HG03108 (cell line): ENCODE results near the gene KCNB1.

Experiments
- ATAC-seq: cut with Tn5 transposase; IDR thresholded peaks from one replicate; pipeline ENCODE4 v1.9.1; 2021; ENCODE audit warnings: moderate library complexity; ENCODE audit not compliant: unreplicated experiment

KCNB1 gene

GRCh38 chr20:49444553-49444990 is 37.9 kb downstream of the KCNB1 start:
- no peak for ATAC-seq

- no peak for ATAC-seq
Observed at GRCh38 chr20:49437057-49437456, 45.4 kb downstream of the KCNB1 start.

GRCh38 chr20:49435639-49436038 is 46.8 kb downstream of the KCNB1 start:
- ATAC-seq = no peak

- ATAC-seq = no peak
Observed at GRCh38 chr20:49433333-49433732, 49.1 kb downstream of the KCNB1 start.

GRCh38 chr20:49432550-49432949 is 49.9 kb downstream of the KCNB1 start:
- no peak for ATAC-seq

GRCh38 chr20:49431329-49431728 is 51.1 kb downstream of the KCNB1 start:
- no peak for ATAC-seq

- no peak for ATAC-seq
Observed at GRCh38 chr20:49430320-49430719, 52.1 kb downstream of the KCNB1 start.

- no peak for ATAC-seq
Observed at GRCh38 chr20:49427751-49428518, 54.5 kb downstream of the KCNB1 start.

GRCh38 chr20:49426873-49427272 is 55.6 kb downstream of the KCNB1 start:
- no peak for ATAC-seq

GRCh38 chr20:49426395-49426794 is 56.1 kb downstream of the KCNB1 start:
- ATAC-seq = no peak

- ATAC-seq = no peak
Observed at GRCh38 chr20:49424536-49424935, 57.9 kb downstream of the KCNB1 start.

- ATAC-seq = no peak
Observed at GRCh38 chr20:49422161-49422560, 60.3 kb downstream of the KCNB1 start.

GRCh38 chr20:49420811-49421295 is 61.6 kb downstream of the KCNB1 start:
- ATAC-seq = no peak

- no peak for ATAC-seq
Observed at GRCh38 chr20:49420292-49420691, 62.2 kb downstream of the KCNB1 start.

GRCh38 chr20:49419785-49420184 is 62.7 kb downstream of the KCNB1 start:
- no peak for ATAC-seq

GRCh38 chr20:49418809-49419208 is 63.7 kb downstream of the KCNB1 start:
- no peak for ATAC-seq

- no peak for ATAC-seq
Observed at GRCh38 chr20:49417843-49418555, 64.5 kb downstream of the KCNB1 start.

GRCh38 chr20:49415668-49416044 is 66.8 kb downstream of the KCNB1 start:
- ATAC-seq = no peak

GRCh38 chr20:49415005-49415667 is 67.3 kb downstream of the KCNB1 start:
- ATAC-seq = no peak

GRCh38 chr20:49413677-49414076 is 68.8 kb downstream of the KCNB1 start:
- ATAC-seq = no peak

GRCh38 chr20:49412953-49413352 is 69.5 kb downstream of the KCNB1 start:
- no peak for ATAC-seq

GRCh38 chr20:49412254-49412653 is 70.2 kb downstream of the KCNB1 start:
- no peak for ATAC-seq
